ENCODE data around the gene LIPH.

Gene LIPH

GRCh38 chr3:185508335-185508991 lies 43.9 kb downstream of the LIPH start:
- Histone ChIP-seq H3K4me3 (ENCODE audit: low read depth, low read length) (no peak overlapping the region), H3K9me3 (ENCODE audit: severe bottlenecking) (no peaks in the 10 kb centered on the region), H3K27me3 (ENCODE audit: insufficient read depth, low read depth, severe bottlenecking) (no peaks in the 10 kb centered on the region), H3K27ac (no peak overlapping the region), H3K36me3 (no peaks in the 10 kb centered on the region)
- DNase-seq, result no peak
- TF ChIP-seq CTCF (IDR thresholded peaks at IDR 0.05; ENCODE audit: low read depth, low read length), result no peak

GRCh38 chr3:185507883-185508282 lies 44.5 kb downstream of the LIPH start:
- DNase-seq, result no peak
- Histone ChIP-seq H3K4me3 (ENCODE audit: low read depth, low read length) (no peak overlapping the region), H3K36me3 (no peaks in the 10 kb centered on the region), H3K27ac (no peak overlapping the region), H3K27me3 (ENCODE audit: insufficient read depth, low read depth, severe bottlenecking) (no peaks in the 10 kb centered on the region), H3K9me3 (ENCODE audit: severe bottlenecking) (no peaks in the 10 kb centered on the region)
- no peak for TF ChIP-seq CTCF (IDR thresholded peaks at IDR 0.05; ENCODE audit: low read depth, low read length)

- DNase-seq, result no peak
- TF ChIP-seq CTCF (IDR thresholded peaks at IDR 0.05; ENCODE audit: low read depth, low read length), result no peak
- Histone ChIP-seq H3K27me3 (ENCODE audit: insufficient read depth, low read depth, severe bottlenecking) (no peaks in the 10 kb centered on the region), H3K9me3 (ENCODE audit: severe bottlenecking) (no peaks in the 10 kb centered on the region), H3K27ac (no peak overlapping the region), H3K4me3 (ENCODE audit: low read depth, low read length) (no peak overlapping the region), H3K36me3 (no peaks in the 10 kb centered on the region)
These were observed 47.8 kb downstream of the LIPH start for GRCh38 chr3:185504636-185505035.

- DNase-seq, result no peak
- H3K36me3 ChIP-seq, result no peaks in the 10 kb centered on the region; the same call in 1 of the 2 replicates
These were observed 48.9 kb downstream of the LIPH start for GRCh38 chr3:185503521-185503920.

GRCh38 chr3:185502987-185503386 lies 49.4 kb downstream of the LIPH start:
- DNase-seq, result no peak
- Histone ChIP-seq H3K9me3 (ENCODE audit: severe bottlenecking) (no peaks in the 10 kb centered on the region), H3K27me3 (ENCODE audit: insufficient read depth, low read depth, severe bottlenecking) (no peaks in the 10 kb centered on the region), H3K27ac (no peak overlapping the region), H3K4me3 (ENCODE audit: low read depth, low read length) (no peak overlapping the region), H3K36me3 (no peaks in the 10 kb centered on the region; the same call in 1 of the 2 replicates)
- TF ChIP-seq CTCF (IDR thresholded peaks at IDR 0.05; ENCODE audit: low read depth, low read length), result no peak

More at GRCh38 chr3:185503521-185503920, 48.9 kb downstream of the LIPH start:
- Histone ChIP-seq H3K27me3 (ENCODE audit: insufficient read depth, low read depth, severe bottlenecking) (no peaks in the 10 kb centered on the region), H3K9me3 (ENCODE audit: severe bottlenecking) (no peaks in the 10 kb centered on the region), H3K27ac (no peak overlapping the region), H3K4me3 (ENCODE audit: low read depth, low read length) (no peak overlapping the region)
- no peak for TF ChIP-seq CTCF (IDR thresholded peaks at IDR 0.05; ENCODE audit: low read depth, low read length)

Measured in WERI-Rb-1 (cell line).